Activated naive CD8-positive, alpha-beta T cell treated with anti-CD3 and anti-CD28 coated beads, Interleukin-2, amount 50 U/mL, for 16 hours (primary cell): Measurements from ENCODE around the gene CAMTA1.
"Not testable (repeated sequence)": the region's sequence is repeated elsewhere in the genome, so short reads cannot be mapped to it uniquely, and the experiment has no call there.

Source experiments
- DNase-seq: peaks from one replicate; pipeline ENCODE4 v3.0.0-alpha.2; 2020; ENCODE audit warnings: low read depth, low spot score

CAMTA1 gene

GRCh38 chr1:7365706-7366105, 580.5 kb downstream of the CAMTA1 start:
- DNase-seq, result no peak

DNA sequence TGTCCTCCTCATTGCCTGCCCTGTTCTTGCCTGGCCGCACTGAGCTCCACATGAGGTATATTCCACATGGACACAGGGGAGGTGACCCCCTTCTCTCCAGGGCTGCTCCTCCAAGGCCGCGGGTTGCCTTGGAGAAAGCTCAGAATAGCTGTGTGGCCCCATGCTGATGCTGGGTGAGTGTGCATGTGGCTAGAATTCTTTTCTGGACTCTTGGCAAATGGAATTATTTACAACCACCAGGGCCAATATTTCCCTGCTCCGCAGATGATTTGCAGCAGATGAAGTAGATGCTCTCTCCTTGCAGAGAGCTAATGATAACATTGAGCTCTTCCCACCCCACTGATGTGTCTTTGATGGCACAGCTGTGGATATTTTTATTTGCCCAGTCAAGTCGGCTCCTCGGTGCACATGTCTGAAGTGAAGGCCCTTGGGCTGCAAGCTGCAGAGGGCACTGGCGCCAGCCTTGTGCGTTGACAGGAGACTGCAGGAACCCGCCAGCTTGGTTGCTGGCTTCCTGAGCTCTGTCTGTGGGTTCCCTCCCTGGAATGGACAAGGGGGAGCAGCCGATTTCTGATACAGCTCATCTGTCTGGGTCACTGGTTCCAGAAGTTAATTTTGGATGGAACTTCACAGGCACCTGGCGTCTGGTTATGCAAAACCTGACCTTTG, 581.2 kb downstream of the CAMTA1 start:
- DNase-seq, result no peak

GRCh38 chr1:7366955-7367665, 581.9 kb downstream of the CAMTA1 start:
- DNase-seq, result no peak

- no peak for DNase-seq
Measured at GRCh38 chr1:7369866-7370265, 584.6 kb downstream of the CAMTA1 start.

GRCh38 chr1:7371926-7372325, 586.7 kb downstream of the CAMTA1 start:
- no peak for DNase-seq

GRCh38 chr1:7372477-7373120, 587.3 kb downstream of the CAMTA1 start:
- no peak for DNase-seq

DNA sequence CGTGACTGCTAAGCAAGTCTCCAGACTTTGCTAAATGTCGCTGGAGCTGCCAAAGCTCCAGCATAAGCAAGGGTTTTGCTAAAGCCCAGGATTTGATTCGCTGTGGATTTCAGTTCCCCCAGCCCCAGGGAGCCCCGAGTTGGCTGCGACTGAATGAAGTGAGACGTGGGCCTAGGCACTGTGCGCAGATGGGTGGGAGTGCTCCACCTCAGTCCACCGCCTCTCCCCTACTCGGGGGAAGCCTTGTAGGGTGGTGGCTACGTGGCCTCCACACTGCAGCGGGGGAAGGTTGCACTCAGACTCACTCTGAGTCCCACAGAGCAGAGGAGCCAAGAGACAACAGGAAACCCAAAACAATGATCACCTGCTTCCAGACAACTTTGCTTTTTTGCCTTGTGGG, 588.0 kb downstream of the CAMTA1 start:
- DNase-seq, result no peak

DNA sequence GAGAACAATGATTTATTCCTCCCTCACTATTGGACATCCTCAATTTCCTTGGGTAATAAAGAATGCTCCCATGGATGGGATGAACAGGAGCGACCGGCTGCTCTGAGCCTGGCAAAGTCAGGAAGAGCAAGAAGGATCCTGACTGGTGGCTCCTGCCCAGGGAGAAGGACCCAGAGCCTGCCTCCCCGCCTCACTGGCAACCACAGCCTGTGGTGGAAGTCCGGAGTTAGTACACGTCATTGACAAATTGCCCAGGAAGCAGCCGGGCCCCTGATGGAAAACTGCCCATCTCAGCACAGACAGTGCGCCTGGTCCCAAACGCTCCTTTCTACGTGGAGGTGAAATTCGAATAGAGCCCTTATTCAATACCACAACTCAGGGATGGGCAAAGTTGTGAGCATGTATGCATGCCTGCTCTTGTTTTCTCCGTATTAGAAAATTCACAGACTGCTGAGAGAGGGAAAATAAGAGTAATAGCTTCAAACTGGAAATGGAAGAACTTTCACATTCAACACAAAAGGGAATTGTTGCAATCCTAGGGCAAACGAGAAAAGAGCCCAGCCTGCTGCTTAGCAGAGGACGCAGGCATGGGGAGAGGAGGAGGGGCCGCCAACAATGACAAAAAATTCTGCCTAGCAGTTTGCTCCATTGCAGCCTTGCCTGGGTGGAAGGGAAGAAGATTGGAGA, 588.8 kb downstream of the CAMTA1 start:
- DNase-seq, result no peak

DNA sequence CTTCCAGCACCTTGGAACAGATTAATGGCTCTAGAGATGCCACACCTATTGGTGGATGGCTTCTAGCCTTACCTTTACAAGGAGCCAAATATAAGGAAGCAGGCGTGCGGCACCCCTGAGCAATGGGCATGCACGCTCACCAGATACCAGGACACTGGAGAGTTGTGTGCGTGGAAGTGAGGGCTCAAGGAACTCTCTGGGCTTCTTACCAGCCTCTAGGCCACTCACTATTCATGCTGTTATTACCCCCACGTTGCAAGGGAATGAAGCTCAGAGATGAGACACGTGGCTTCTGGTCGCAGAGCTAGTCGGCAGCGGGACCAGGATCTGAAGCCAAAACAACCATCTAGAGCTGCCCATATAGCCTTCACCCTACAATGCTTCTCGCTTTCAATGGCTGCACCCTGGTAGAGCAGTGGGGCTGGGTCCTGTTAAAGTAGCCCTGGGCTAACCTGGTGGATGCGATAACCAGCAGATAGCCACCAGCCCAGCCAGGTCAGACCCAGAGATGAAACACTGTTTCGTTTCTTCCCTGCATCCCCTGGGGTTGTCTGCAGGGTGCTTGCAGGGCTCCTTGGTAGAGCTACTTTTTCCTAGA, 589.4 kb downstream of the CAMTA1 start:
- DNase-seq, result no peak

GRCh38 chr1:7375329-7375728, 590.1 kb downstream of the CAMTA1 start:
- DNase-seq, result no peak

- no peak for DNase-seq
Measured at GRCh38 chr1:7375781-7376660, 590.8 kb downstream of the CAMTA1 start.

DNA sequence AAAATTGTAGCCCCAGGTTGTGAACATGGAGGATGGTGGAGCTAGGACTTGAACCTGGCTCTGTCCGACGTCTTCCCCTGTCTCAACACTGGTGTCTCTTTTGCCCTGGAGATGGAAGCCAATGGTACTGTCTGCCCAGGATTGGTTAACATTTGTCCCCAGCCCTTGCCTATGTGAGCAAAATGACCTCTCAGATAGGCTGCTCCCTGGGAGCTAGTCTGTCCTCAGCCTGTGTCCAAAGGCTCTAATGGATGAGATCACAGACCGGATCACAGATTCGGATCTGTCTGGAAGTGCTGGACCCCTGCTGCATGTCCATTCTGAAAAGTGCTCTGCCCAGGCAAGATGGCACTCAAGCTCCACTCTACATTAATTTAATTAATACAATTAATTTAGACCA, 591.4 kb downstream of the CAMTA1 start:
- no peak for DNase-seq

DNA sequence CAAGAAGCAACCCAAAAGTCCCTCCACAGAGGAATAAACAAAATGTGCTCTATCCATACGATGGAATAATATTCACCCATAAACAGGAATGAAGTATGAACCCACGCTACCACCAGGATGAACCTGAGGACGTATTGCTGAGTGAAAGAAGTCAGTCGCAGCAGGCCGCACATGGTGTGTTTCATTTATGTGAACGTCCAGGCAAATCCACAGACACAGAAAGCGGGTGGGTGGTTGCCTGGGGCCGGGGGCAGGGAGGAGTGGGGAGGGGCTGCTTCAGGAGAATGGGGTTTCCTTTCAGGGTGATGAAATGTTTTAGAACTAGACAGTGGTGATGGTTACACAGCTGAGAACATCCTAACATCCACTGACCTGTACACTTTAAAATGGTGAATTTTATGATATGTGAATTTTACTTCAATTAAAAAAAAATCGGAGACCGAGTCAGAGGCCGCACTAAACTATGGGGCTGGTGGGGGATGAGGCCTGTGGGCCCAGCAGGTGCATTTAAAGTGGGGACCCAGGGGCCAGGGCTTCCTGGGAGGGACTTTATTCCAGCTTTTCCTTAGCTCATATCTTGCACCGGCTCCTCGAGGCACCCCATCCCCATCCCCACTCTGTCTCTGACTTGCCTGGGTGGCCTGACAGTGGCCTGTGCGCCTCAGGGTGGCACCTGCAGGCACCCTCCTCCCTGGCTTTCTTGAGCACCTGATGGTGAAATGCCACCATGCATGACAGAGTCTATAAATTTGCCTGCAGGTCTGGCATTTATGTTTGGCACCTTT, 593.3 kb downstream of the CAMTA1 start:
- DNase-seq, result no peak

GRCh38 chr1:7379441-7379971, 594.3 kb downstream of the CAMTA1 start:
- no peak for DNase-seq

GRCh38 chr1:7380068-7380467, 594.8 kb downstream of the CAMTA1 start:
- DNase-seq, result not testable (repeated sequence)

- DNase-seq, result no peak
Measured at GRCh38 chr1:7380712-7381111, 595.5 kb downstream of the CAMTA1 start.

- not testable (repeated sequence) for DNase-seq
Measured at GRCh38 chr1:7381729-7382128, 596.5 kb downstream of the CAMTA1 start.

- no peak for DNase-seq
Measured at GRCh38 chr1:7382971-7383370, 597.7 kb downstream of the CAMTA1 start.

GRCh38 chr1:7383671-7384520, 598.6 kb downstream of the CAMTA1 start:
- DNase-seq, result no peak
